Left lung (tissue), 10 donors: ENCODE results near the gene OTUB1. TPM values are rescaled to one million over a fixed set of nuclear protein-coding genes. Genes with fewer than 3 reads are reported as not detected.

Source experiments
- ATAC-seq: fragments of 200-7000 bp; cut with Tn5 transposase; one replicate; pipeline ENCODE4 v1.9.1; 2020; ENCODE audit warnings: moderate library complexity
- DNase-seq, 4 donors: peaks; one replicate each; pipeline ENCODE4 v3.0.0-alpha.2; 2013 to 2020
- H3K27ac ChIP-seq, 2 donors: fragments of 200-600 bp; sonication (generic) in 1 of 2; one replicate each; pipeline versions ENCODE4 v1.5.0 to v1.8.0; 2020 to 2021
- H3K27me3 ChIP-seq, 2 donors: fragments of 200-600 bp; sonication (generic) in 1 of 2; one replicate each; pipeline versions ENCODE4 v1.5.0 to v1.8.0; 2020 to 2021
- H3K36me3 ChIP-seq, 2 donors: fragments of 200-600 bp; sonication (generic) in 1 of 2; one replicate each; pipeline versions ENCODE4 v1.5.0 to v1.8.0; 2020 to 2021
- H3K4me1 ChIP-seq, 2 donors: fragments of 200-600 bp; one replicate each; pipeline ENCODE4 v1.8.0; 2021
- H3K4me3 ChIP-seq, 2 donors: fragments of 200-600 bp; sonication (generic) in 1 of 2; one replicate each; pipeline versions ENCODE4 v1.5.0 to v1.8.0; 2020 to 2021; ENCODE audit warnings: mild to moderate bottlenecking in 1 of 2
- H3K9me3 ChIP-seq, 2 donors: fragments of 200-600 bp; sonication (generic) in 1 of 2; one replicate each; pipeline versions ENCODE4 v1.5.0 to v1.8.0; 2020 to 2021
- CTCF ChIP-seq, 2 donors: fragments of 200-600 bp; sonication (generic) in 1 of 2; IDR thresholded peaks; one replicate each; pipeline versions ENCODE4 v1.5.0 to v1.8.0; 2021; ENCODE audit warnings: antibody characterized with exemption in 2 of 2
- intact Hi-C, 2 donors: fragments of 100-400 bp; cut with DNase I; formaldehyde crosslinking; loops; one replicate each; pipeline versions ENCODE4 v1.11.2 to v1.14.2; 2022
- polyA plus RNA-seq, 6 donors: library from polyadenylated mRNA; unstranded; fragments of 120-200 nt; gene quantifications; one replicate each; pipeline ENCODE4 v1.2.1, GENCODE V29; 2013; ENCODE audit not compliant: insufficient read length in 6 of 6
- total RNA-seq, 2 donors: library from RNA; stranded (reverse); fragmentation: NEBNext Ultra II Directional; extraction: Animal tissue kit (Norgen Biotek cat#: 25700); gene quantifications; one replicate each; pipeline ENCODE4 v1.2.1, GENCODE V29; 2021
- donor health status: DM: no; HTN: yes; CAD: no.
- donor health status: DM: no; HTN: no; CAD: no.

OTUB1 gene
- total and polyA plus RNA-seq, 8 donors, result 65.0 to 94.8 (median 83.1) TPM

DNA sequence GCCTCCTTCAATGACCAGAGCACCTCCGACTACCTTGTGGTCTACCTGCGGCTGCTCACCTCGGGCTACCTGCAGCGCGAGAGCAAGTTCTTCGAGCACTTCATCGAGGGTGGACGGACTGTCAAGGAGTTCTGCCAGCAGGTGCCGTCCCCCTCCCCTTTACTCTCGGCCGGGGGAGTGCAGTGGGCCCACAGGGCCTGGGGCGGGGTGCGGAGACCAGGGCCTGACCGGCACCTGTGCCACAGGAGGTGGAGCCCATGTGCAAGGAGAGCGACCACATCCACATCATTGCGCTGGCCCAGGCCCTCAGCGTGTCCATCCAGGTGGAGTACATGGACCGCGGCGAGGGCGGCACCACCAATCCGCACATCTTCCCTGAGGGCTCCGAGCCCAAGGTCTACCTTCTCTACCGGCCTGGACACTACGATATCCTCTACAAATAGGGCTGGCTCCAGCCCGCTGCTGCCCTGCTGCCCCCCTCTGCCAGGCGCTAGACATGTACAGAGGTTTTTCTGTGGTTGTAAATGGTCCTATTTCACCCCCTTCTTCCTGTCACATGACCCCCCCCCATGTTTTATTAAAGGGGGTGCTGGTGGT, 11.0 kb downstream of the OTUB1 start:
- peaks cover 0 to 33% of the 10 kb centered on the region in 2 donors for H3K27me3 ChIP-seq
- no peak overlapping the region for H3K4me3 ChIP-seq
- no peak for TF ChIP-seq CTCF (IDR thresholded peaks at IDR 0.05)
- intact Hi-C loops, result loop anchor here in 1 of 2 donors (5.0 kb wide), 1 partner anchor 150 kb away; no protein-coding TSS in a partner anchor
- H3K36me3 ChIP-seq, result peaks cover 0 to 70% of the 10 kb centered on the region in 2 donors
- H3K9me3 ChIP-seq, result no peaks in the 10 kb centered on the region
- no peak for ATAC-seq
- DNase-seq, result no peak
- no peak overlapping the region for H3K27ac ChIP-seq
- peaks cover 22 to 40% of the 10 kb centered on the region in 2 donors for H3K4me1 ChIP-seq

DNA sequence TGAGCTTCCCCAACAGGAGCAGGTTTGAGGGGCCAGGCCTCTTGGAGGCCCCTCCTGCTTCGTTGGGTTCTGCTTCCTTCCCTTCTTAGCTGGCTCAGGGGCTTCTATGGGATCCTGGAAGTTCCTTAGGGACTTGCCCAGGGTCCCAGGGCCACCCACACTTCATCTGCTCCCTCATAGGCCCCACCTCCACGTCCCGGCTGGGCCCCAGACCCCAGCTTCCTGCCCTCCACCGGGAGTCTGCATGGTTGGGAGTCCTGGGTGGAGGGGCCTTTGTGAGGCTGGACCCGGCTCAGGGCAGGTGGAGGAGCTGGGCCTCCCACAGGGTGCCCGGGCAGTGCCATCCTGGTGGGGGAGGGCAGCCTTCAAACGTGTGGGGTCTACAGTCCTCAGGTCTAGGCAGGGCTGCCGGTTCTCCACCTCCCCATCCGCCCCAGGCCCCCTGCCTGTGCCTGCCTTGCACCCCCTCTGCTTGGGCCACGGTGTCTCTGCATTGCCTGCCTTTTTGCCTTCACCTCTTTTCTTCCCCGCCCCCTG, 11.6 kb downstream of the OTUB1 start:
- no peak for TF ChIP-seq CTCF (IDR thresholded peaks at IDR 0.05)
- intact Hi-C loops, result loop anchor here in 1 of 2 donors (5.0 kb wide), 1 partner anchor 149 kb away; no protein-coding TSS in a partner anchor
- H3K4me3 ChIP-seq, result no peak overlapping the region
- no peak for ATAC-seq
- peaks cover 0 to 64% of the 10 kb centered on the region in 2 donors for H3K36me3 ChIP-seq
- H3K27ac ChIP-seq, result no peak overlapping the region
- H3K9me3 ChIP-seq, result no peaks in the 10 kb centered on the region
- H3K4me1 ChIP-seq, result peaks cover 22 to 43% of the 10 kb centered on the region in 2 donors
- DNase-seq, result no peak
- peaks cover 0 to 40% of the 10 kb centered on the region in 2 donors for H3K27me3 ChIP-seq

DNA sequence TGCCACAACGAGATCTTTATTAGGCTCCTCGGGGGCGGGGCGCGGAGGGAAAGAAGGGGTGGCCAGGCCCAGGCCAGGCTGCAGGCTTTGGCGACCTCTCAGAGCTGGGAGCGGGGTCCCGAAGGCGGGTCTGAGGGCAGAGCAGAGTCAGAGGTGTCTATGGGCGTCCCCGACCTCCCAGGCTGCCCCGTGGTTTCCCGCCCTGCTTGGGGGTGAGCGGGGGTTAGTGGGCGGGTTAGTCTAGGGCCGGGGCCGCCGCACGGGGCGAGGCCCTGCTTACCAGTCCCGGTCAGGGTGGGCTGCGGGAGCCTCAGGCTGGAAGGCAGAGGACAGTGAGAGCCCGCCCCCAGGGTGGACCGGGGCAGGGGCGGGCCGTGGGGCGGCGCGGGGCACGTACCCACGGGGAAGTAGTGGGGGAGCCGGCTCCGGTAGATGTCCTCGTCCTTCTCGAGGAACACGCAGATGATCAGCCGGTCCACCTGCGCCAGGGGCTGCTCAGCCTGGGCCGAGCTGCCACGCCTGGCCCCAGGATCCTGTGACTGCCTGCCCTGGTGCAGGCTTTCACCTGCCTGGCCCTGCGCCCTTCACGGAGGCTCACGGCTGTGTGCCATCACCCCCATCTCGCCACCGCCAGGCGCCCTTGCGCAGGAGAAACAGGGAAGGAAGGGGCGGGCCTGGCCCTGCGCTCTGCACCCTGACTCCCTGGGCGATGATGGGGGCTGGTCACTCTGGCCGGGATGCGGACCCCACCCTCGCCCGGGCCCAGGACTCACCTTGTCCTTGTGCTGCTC, 12.5 kb downstream of the OTUB1 start:
- H3K36me3 ChIP-seq, result peaks cover 0 to 55% of the 10 kb centered on the region in 2 donors
- H3K27ac ChIP-seq, result no peak overlapping the region
- no peaks in the 10 kb centered on the region for H3K9me3 ChIP-seq
- TF ChIP-seq CTCF (IDR thresholded peaks at IDR 0.05), result no peak
- DNase-seq (peak in 1 of 4 donors; percentile 76), ATAC-seq (no peak)
- H3K4me3 ChIP-seq, result peak overlapping the region in 1 of 2 donors; percentile 26
- intact Hi-C loops, result loop anchor here in 1 of 2 donors (5.0 kb wide), 1 partner anchor 149 kb away; no protein-coding TSS in a partner anchor
- H3K27me3 ChIP-seq, result peaks cover 0 to 46% of the 10 kb centered on the region in 2 donors
- H3K4me1 ChIP-seq, result peaks cover 22 to 43% of the 10 kb centered on the region in 2 donors

DNA sequence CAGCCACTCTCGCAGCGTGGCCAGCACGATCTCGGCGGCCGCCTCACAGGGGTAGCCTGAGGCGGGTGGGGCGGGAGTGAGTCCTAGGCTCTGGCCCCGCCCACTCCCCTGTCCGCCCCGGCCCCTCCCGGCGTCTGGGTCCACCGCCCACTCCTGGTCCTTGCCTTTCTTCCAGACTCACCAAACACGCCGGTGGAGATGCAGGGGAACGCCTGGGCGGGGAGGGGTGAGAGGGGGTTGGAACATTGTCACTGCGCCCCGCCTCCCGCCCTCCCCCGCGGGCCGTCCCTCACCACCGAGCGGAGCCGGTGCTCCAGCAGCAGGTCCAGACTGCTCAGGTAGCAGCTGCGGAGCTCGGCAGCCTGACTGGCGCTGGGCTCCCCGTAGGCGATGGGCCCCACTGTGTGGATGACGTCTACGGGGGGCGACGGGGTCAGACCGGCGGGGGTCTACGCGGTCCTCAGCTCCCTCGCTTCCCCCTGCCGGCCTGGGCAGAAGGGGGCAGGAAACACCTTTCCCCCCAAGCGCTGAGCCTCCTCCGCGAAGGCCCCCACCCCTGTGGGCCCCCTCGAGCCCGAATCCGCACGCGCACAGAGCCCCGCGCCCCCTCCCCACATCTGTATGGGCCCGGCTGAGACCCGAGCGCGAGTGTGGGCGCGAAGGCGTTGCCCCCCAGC, 13.2 kb downstream of the OTUB1 start:
- ATAC-seq (peak; percentile 38), DNase-seq (peak in 3 of 4 donors; percentile 50 to 86 (median 64))
- Histone ChIP-seq H3K4me3 (peak overlapping the region in 1 of 2 donors; percentile 26), H3K4me1 (peaks cover 22 to 43% of the 10 kb centered on the region in 2 donors), H3K36me3 (peaks cover 0 to 47% of the 10 kb centered on the region in 2 donors), H3K27me3 (peaks cover 0 to 48% of the 10 kb centered on the region in 2 donors), H3K27ac (no peak overlapping the region), H3K9me3 (no peaks in the 10 kb centered on the region)
- no peak for TF ChIP-seq CTCF (IDR thresholded peaks at IDR 0.05)
- intact Hi-C loops, result loop anchor here (2.0 to 5.0 kb wide), 2 partner anchors 148 to 149 kb away; no protein-coding TSS in a partner anchor
